GOT3 (cell line): ENCODE results near the gene CCDC187.

Experiments
- DNase-seq: peaks from one replicate; lab custom pipeline; 2025; ENCODE audit warnings: mixed read lengths; lab: John Stamatoyannopoulos, UW

Gene CCDC187

DNA sequence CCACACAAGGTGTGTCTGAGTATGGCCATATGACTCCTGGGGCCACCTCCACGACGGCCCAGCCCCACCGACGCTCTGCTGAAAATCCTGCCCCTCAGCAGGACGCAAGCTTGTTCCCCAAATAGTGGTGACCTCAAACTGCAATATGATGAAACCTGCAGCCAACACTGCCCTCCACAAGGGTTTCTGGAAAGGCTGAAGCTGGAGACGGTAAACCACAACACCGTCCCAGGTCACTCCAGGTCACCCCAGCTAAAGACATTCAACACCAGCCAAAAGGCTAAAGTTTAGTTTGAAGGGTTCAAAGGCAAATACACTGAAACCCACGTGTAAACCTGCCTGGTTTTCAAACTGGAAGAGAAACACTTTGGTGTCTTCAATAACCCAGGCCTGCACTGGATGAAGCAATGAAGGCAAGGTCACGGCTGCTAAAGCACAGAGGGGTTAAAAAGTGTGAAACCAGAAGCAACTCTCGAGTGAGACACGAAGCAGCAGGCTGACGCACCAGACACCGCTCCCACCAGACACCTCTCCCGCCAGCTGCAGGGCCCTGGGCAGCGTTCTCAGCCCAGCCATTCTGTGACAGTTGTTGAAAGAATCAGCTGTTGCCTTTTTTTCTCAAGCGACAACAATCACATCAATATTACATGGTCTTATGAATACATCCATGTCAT is 97.2 kb downstream of the CCDC187 start:
- no peak for DNase-seq

DNA sequence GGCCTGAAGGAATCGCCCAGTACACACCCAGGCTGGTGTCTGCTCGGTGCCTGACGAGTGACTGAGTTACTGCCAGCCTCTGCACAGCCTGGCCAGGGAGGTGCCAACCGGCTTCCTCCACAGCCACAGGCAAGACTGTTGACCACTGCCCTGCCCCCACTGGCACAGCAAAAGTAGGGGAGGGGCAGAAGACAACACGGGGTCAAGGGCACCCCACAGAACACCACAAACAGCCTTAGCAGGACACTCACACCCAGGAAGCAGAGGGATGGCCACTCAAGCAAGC is 98.2 kb downstream of the CCDC187 start:
- no peak for DNase-seq

DNA sequence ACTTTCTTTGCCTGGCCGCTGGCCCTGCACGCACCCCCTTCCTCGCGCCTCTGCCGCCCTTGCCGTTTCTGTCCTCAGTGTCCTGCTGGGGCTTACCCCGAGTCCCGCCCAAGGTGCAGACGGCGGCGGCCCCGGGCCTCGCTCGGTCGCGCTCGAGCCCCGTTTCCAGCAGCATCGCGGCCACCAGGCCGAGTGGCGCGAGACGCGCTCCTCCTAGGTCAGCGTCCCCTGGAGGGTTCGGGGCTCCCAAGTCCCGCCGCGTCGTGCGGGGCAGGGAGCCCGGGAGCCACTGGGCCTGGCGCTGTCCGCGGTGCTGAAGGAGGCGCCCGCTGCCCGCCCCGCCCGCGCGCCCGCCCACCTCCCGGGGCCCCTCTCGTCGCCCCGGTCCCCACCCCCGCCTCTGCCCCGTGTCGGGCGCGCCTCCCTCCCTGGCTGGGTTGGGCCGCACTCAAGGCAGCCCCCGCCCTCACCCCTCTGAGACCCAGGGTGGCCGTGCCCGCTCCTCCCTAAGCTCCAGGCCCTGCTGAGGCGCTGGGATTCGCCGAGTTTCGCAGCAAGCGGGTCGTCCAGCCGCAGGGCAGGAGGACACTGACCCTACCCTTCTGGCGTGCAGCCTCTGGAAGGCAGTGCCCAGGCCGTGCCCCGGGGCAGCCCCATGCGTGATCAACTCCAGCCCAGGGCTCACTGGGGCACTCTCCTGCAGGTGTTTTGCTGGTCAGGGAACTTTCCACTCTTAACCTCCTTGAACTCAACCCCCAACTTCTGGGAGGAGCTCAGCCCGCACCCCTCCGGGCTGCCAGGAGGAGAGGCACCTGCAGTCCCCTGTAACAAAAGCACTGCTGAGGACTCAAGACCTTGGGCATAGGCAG is 98.8 kb downstream of the CCDC187 start, which contains the start of gene LHX3:
Gene LHX3, minus strand, starts transcription at position 291 of the 869 bp plus-strand sequence. Its CDS starts 116 bp downstream, at position 175.
- DNase-seq: no peak

DNA sequence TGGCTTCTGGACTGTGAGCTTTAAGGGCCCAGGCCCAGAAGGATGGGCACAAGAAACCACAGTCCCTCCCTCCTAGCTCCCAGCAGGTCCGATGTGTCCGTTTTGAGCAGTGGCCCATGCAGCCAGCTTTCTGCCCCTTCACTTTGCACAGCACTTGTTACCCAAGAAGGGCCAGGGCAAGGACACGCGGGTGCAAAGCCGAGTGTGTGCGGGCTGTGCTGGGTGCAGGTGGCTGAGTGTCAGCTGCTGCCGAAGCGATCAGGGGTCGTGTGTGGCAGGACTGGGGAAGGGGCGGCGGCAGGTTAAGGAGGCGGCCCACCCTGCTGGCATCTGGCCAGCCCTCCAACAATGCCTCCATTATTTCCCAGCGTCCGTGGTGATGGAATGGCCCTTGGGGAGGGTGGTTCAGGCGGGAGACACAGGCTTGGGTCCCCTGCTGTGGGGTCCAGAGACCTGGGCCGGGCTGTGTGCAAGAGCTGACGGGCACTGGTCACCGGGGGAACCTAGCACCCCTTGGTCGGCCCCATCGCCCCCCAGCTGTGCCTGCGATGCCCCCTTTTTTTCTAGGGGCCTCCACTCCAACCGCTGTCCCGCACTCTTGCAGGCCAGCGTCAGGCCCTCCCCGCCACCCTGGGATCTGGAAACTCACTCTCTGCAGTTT is 99.6 kb downstream of the CCDC187 start:
- no peak for DNase-seq

DNA sequence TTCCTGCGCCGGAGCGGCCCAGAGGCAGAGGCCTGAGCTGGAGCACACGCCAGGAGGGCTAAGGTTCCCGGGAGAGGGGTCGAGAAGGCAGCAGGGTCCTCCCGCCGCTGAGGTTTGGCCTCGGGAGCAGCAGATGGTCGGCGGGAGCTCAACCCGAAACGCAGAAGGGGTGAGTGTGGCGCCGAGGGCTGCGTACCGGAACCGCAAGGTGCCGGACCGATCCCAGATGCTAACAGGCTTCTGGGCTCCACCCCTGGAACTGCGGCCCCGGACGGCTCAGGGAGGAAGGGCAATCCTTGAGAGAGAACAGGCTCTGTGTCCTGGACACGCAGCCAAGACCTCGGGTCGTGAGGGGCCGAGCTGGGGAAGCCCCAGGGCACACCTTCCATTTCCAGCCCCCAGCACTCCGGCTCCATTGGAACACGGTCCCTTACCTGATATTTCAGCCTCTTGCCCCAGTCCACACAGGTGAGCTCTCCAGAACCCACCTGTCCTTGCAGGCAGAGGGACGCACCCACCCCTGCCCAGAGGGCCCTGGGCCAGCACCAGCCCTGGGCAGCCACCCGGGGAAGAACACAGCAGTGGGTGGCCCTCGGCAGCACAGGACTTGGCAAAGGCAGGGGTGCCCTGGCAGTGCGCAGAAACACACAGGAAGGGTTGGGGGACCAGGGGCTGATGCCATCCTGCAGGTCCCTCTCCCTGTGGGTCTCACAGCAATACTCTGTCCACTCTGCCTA is 100.3 kb downstream of the CCDC187 start:
- no peak for DNase-seq

DNA sequence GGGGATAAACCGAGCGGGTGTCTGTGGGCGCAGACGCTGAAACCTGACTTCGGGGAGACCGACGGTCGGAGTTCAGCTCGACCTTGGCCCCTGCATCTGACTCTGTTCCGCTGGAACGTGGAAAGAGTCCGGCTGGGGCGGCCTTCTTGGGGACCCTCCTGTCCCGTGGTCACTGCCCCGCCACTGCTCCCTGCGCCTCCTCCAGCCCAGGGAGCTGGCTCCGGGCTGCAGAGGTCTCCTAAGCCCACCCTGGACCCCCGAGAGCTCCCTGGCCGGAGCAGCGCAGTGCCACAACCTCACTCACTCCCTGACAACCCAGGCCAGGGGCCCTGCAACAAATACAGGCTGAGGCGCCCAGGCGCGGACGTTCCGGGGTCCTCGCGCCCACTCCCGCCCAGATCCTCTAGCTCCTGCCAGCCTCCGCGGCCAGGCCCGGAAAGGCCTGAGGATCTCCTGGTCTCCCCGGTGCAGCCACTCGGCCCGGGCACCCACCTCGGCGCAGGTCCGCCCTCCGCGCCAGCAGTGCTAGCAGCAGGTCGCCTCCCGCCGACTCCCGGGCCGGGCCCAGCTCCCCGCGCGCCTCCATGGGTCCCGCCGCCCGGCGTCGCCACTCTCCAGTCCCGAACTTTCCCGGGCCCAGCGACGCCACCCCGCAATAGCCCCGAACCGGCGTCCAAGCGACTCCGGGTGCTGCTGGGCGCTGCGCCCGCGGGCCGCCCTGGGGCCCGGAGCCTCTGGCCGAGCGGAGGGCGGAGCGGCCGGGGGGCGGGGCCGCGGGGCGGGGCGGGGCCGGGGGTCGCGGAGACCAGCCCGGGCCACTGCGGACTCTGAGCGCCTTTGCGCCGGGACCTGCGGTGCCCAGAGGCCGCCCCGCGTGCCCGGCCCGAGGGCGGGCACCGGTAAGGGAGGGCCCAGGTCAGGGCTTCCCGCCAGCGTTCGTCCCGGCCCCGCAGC is 101.2 kb downstream of the CCDC187 start:
- no peak for DNase-seq

DNA sequence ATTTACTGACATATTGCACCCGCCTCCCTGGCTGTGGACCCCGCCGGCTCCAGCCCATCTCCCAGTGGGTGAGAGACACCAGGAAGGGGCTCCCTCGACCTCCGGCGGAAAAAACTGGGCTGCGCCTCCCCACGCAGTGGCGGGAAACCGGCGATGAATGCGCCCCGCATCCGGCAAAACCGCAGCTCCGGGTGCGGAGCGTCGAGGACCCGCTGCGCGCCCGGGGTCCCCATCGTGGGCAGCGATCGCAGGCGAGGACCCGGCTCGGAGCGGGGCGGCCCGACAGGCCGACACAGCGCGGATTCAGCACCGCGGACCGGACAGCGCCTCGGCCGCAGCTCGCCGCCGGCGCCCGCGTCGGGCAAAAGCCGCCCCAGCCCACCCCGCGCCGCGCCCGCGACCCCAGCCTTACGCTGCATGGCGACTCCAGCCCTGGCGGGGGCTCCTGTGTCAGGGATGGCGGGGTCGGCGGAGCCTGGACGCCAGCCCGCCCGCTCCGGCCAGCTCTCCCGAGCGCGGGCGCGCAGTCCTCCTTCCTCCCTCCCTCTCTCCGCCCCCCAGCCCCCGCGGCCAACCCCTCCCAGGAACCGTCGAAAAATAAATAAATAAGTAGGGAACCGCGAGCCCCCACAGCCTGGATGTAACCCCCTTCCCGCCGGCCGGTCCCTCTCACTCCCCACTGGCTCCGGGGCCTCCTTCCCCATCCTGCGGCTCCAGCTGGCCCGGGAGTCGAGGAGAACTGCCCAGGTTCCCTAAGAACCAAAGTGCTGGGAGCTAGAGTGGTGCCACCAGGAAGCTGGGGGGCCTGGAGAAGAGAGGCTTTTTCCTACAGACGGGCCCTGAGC is 102.1 kb downstream of the CCDC187 start:
- DNase-seq: no peak

DNA sequence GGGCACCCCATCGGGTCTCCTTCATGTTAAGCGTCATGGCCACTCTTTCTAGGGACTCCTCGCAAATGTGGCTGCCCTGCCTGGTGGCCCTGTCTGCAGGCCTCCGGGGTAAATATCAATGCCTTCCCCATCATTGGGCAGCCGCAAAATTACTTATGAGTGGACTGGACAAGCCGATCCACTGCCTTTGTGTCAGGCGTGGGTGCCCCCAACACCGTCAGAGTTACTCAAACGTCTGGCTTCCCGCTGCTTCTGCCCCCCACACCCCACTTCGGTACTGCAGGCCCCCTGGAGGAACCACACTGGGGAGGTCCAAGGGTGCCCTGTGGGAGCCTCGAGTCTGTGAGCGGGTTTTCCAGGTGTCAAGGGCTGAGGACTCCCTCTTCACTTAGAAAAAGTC is 102.7 kb downstream of the CCDC187 start:
- DNase-seq: no peak

DNA sequence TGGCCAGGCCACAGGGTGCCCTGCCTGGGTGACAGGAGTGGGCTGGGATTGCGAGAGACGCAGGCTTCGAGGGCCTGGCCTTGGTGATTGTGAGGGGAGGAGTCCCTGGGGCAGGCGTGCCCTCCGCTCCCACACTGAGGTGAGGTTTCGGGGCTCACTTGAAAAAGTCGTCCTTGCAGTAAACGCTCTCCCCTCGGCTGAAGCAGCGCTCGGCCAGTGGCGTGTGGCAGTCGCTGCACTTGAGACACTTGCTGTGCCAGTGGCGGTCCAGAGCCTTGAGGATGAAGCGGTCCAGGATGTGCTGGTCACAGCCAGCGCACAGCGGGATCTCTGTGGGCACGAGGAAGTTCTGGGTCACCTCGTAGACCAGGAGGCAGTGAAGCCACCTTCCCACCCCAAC is 103.5 kb downstream of the CCDC187 start:
- DNase-seq: no peak
